ENCODE data around the gene DLGAP1.
"Not testable (repeated sequence)": the region's sequence is repeated elsewhere in the genome, so short reads cannot be mapped to it uniquely, and the experiment has no call there.

DLGAP1 gene

GRCh38 chr18:3479978-3480509 lies 975.1 kb downstream of the DLGAP1 start:
- ATAC-seq, result no peak

GRCh38 chr18:3478262-3478978 lies 976.7 kb downstream of the DLGAP1 start:
- no peak for ATAC-seq
- TF ChIP-seq ZFP3 (CRISPR knock-in tag; IDR thresholded peaks at IDR 0.05) (no peak), PATZ1 (CRISPR knock-in tag; IDR thresholded peaks at IDR 0.05; ENCODE audit: borderline replicate concordance) (no peak)

More at GRCh38 chr18:3479978-3480509, 975.1 kb downstream of the DLGAP1 start:
- TF ChIP-seq TSHZ2 (CRISPR knock-in tag; IDR thresholded peaks at IDR 0.05) (no peak), CREB5 (CRISPR knock-in tag; IDR thresholded peaks at IDR 0.05; ENCODE audit: low read depth) (no peak), POU6F1 (CRISPR knock-in tag; IDR thresholded peaks at IDR 0.05; ENCODE audit: borderline replicate concordance, low read depth) (no peak)

GRCh38 chr18:3472681-3473544 lies 982.2 kb downstream of the DLGAP1 start:
- TF ChIP-seq ESRRG (CRISPR knock-in tag; IDR thresholded peaks at IDR 0.05), result no peak
- no peak for TF ChIP-seq TSHZ2 (CRISPR knock-in tag; IDR thresholded peaks at IDR 0.05)
- TF ChIP-seq OSR1 (CRISPR knock-in tag; IDR thresholded peaks at IDR 0.05), result no peak
- TF ChIP-seq PPARA (CRISPR knock-in tag; IDR thresholded peaks at IDR 0.05; ENCODE audit: borderline replicate concordance), result no peak
- ATAC-seq, result no peak

GRCh38 chr18:3472121-3472520 lies 983.0 kb downstream of the DLGAP1 start:
- ATAC-seq, result not testable (repeated sequence)

- no peak for TF ChIP-seq ZFP30 (CRISPR knock-in tag; IDR thresholded peaks at IDR 0.05)
- TF ChIP-seq OSR1 (CRISPR knock-in tag; IDR thresholded peaks at IDR 0.05), result no peak
- TF ChIP-seq POU6F1 (CRISPR knock-in tag; IDR thresholded peaks at IDR 0.05; ENCODE audit: borderline replicate concordance, low read depth), result no peak
- no peak for TF ChIP-seq TSHZ2 (CRISPR knock-in tag; IDR thresholded peaks at IDR 0.05)
- no peak for TF ChIP-seq CSDC2 (CRISPR knock-in tag; IDR thresholded peaks at IDR 0.05)
- no peak for TF ChIP-seq ESRRG (CRISPR knock-in tag; IDR thresholded peaks at IDR 0.05)
- no peak for TF ChIP-seq BACH2 (CRISPR knock-in tag; IDR thresholded peaks at IDR 0.05; ENCODE audit: borderline replicate concordance)
- TF ChIP-seq ZNF70 (CRISPR knock-in tag; IDR thresholded peaks at IDR 0.05), result no peak
- no peak for ATAC-seq
Observed at GRCh38 chr18:3471141-3471648, 983.9 kb downstream of the DLGAP1 start.

Measured in SK-N-SH treated with all-trans-retinoic acid at 6 μM for 48 hours (cell line).